Muscle layer of colon (tissue), 2 donors: ENCODE data around the gene CNTNAP2.

Source experiments
- H3K27ac ChIP-seq: one replicate; pipeline ENCODE4 v1.7.0; 2013; ENCODE audit warnings: low read depth, mild to moderate bottlenecking, low read length, moderate library complexity
- H3K27me3 ChIP-seq, 2 donors: one replicate each; pipeline ENCODE4 v1.7.0; 2013; ENCODE audit warnings: low read length in 2 of 2, mild to moderate bottlenecking in 2 of 2; ENCODE audit not compliant: insufficient read depth in 2 of 2, control insufficient read depth in 1 of 2
- H3K36me3 ChIP-seq: one replicate; pipeline ENCODE4 v1.7.0; 2013; ENCODE audit warnings: mild to moderate bottlenecking, low read length; ENCODE audit not compliant: insufficient read depth
- H3K4me1 ChIP-seq: one replicate; pipeline ENCODE4 v1.7.0; 2013; ENCODE audit warnings: mild to moderate bottlenecking, low read length; ENCODE audit not compliant: insufficient read depth
- H3K4me3 ChIP-seq, 2 donors: one replicate each; pipeline ENCODE4 v1.7.0; 2013; ENCODE audit warnings: low read length in 2 of 2, low read depth in 1 of 2, mild to moderate bottlenecking in 1 of 2, moderate library complexity in 1 of 2
- H3K9ac ChIP-seq: one replicate; pipeline ENCODE4 v1.7.0; 2013; ENCODE audit warnings: low read length
- H3K9me3 ChIP-seq: one replicate; pipeline ENCODE4 v1.7.0; 2013; ENCODE audit warnings: mild to moderate bottlenecking, low read length
- donor health status: abdominal sarcoma.
- donor health status: Adenocarcinoma of cecum.

CNTNAP2 gene

GRCh38 chr7:146291900-146292299, 175.3 kb downstream of the CNTNAP2 start:
- Histone ChIP-seq H3K9ac (no peak overlapping the region), H3K9me3 (no peaks in the 10 kb centered on the region), H3K36me3 (no peaks in the 10 kb centered on the region), H3K4me3 (no peak overlapping the region), H3K27me3 (no peaks in the 10 kb centered on the region), H3K4me1 (no peaks in the 10 kb centered on the region), H3K27ac (no peak overlapping the region)

- Histone ChIP-seq H3K4me1 (no peaks in the 10 kb centered on the region), H3K4me3 (no peak overlapping the region), H3K9ac (no peak overlapping the region), H3K9me3 (no peaks in the 10 kb centered on the region), H3K27me3 (no peaks in the 10 kb centered on the region), H3K27ac (no peak overlapping the region), H3K36me3 (no peaks in the 10 kb centered on the region)
These were observed 179.4 kb downstream of the CNTNAP2 start for GRCh38 chr7:146296028-146296427.

DNA sequence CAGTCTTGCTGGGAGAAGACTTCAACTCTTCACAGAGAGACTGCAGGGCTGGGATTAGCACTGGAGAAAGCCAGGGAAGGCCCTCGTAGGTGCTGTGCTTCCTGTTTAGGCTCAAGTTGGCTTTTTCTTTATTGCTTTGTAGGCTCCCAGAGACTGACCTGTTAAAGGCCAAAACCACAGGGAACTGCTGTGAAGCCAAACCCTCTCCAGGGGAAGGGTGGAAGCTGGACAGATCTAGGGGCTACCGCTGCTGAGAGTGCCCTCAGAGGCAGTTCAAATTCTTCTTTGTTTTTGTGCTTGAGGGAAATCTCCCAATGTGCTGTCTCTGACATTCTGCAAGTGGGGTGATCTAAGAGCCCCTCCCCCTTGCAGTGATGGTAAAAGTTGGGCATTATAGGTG, 198.4 kb downstream of the CNTNAP2 start:
- H3K9me3 ChIP-seq: no peaks in the 10 kb centered on the region
- H3K9ac ChIP-seq: no peak overlapping the region
- H3K4me3 ChIP-seq: no peak overlapping the region
- no peaks in the 10 kb centered on the region for H3K4me1 ChIP-seq
- no peaks in the 10 kb centered on the region for H3K27me3 ChIP-seq
- H3K36me3 ChIP-seq: no peaks in the 10 kb centered on the region
- H3K27ac ChIP-seq: no peak overlapping the region

DNA sequence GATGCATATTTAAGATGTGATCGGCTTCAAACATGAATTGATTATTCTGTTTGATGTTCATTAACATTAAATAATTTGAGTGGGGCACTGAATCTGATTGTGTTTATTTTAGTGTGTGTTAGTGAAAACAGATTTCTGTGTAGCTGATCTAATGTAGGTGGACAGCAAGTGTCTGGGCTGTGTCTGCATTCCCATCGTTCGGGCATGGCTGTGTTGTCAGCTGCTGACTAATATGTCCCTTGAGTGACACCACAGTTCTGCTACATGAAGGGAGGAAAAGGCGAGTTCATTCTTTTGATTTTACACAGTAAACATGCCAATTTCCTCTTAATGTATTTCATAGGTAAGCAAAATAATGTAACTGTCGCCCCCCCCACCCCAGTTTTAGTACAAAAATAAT, 203.0 kb downstream of the CNTNAP2 start:
- H3K4me3 ChIP-seq: no peak overlapping the region
- H3K9ac ChIP-seq: no peak overlapping the region
- H3K9me3 ChIP-seq: no peaks in the 10 kb centered on the region
- H3K4me1 ChIP-seq: no peaks in the 10 kb centered on the region
- no peaks in the 10 kb centered on the region for H3K36me3 ChIP-seq
- H3K27ac ChIP-seq: no peak overlapping the region
- no peaks in the 10 kb centered on the region for H3K27me3 ChIP-seq

DNA sequence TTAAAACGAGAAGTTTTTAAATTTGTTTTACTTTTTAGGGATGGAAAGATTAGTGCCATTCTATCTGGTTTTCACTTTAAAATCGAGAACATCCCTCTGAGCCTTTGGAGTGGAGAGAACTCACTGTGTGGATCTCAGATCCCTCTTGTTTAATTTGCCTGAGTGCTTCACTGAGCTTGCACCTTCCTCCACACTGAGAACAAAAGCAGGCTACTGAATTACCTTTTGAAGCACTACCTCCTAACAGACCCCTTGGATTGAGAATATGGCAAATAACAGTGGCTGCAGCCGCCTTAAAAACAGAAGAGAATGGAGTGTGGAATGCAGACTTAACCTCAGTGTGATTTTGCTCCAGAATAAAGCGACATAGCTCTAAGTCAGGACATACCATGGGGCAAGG, 204.7 kb downstream of the CNTNAP2 start:
- Histone ChIP-seq H3K27ac (no peak overlapping the region), H3K9ac (no peak overlapping the region), H3K9me3 (no peaks in the 10 kb centered on the region), H3K27me3 (no peaks in the 10 kb centered on the region), H3K4me1 (no peaks in the 10 kb centered on the region), H3K36me3 (no peaks in the 10 kb centered on the region), H3K4me3 (no peak overlapping the region)

- no peak overlapping the region for H3K9ac ChIP-seq
These were observed 214.8 kb downstream of the CNTNAP2 start for GRCh38 chr7:146331369-146331768.

GRCh38 chr7:146345251-146345650, 228.7 kb downstream of the CNTNAP2 start:
- Histone ChIP-seq H3K9ac (no peak overlapping the region), H3K27me3 (no peaks in the 10 kb centered on the region), H3K27ac (no peak overlapping the region), H3K4me1 (no peaks in the 10 kb centered on the region), H3K4me3 (no peak overlapping the region), H3K36me3 (no peaks in the 10 kb centered on the region), H3K9me3 (no peaks in the 10 kb centered on the region)

More at GRCh38 chr7:146331369-146331768, 214.8 kb downstream of the CNTNAP2 start:
- Histone ChIP-seq H3K36me3 (no peaks in the 10 kb centered on the region), H3K4me1 (no peaks in the 10 kb centered on the region), H3K4me3 (no peak overlapping the region), H3K9me3 (no peaks in the 10 kb centered on the region), H3K27me3 (no peaks in the 10 kb centered on the region), H3K27ac (no peak overlapping the region)

GRCh38 chr7:146346096-146346495, 229.5 kb downstream of the CNTNAP2 start:
- H3K9ac ChIP-seq: no peak overlapping the region
- no peak overlapping the region for H3K4me3 ChIP-seq
- no peaks in the 10 kb centered on the region for H3K4me1 ChIP-seq
- H3K27me3 ChIP-seq: no peaks in the 10 kb centered on the region
- H3K9me3 ChIP-seq: no peaks in the 10 kb centered on the region
- no peak overlapping the region for H3K27ac ChIP-seq
- H3K36me3 ChIP-seq: no peaks in the 10 kb centered on the region

- Histone ChIP-seq H3K4me3 (no peak overlapping the region), H3K9ac (no peak overlapping the region), H3K9me3 (no peaks in the 10 kb centered on the region), H3K36me3 (no peaks in the 10 kb centered on the region), H3K4me1 (no peaks in the 10 kb centered on the region), H3K27ac (no peak overlapping the region), H3K27me3 (no peaks in the 10 kb centered on the region)
These were observed 238.6 kb downstream of the CNTNAP2 start for GRCh38 chr7:146355216-146355615.

DNA sequence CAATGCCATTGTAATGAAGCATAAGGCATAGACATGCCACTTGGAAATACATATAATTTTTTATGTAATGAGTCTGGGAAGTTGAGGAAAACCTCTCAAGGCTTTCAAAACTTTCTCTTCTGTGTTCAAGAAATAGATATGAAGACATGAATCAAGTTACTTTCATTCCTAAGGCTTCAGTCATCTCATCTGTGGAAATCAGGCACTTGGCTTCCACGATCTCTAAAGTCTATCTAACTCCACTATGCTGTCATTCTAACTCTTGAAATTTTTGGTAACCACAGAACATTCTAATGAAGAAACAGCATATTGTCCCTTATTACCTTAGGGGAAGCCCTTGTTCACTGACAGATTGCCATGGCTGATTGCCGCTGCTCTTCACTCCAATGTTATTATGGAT, 242.6 kb downstream of the CNTNAP2 start:
- Histone ChIP-seq H3K27me3 (no peaks in the 10 kb centered on the region), H3K9ac (no peak overlapping the region), H3K9me3 (no peaks in the 10 kb centered on the region), H3K36me3 (no peaks in the 10 kb centered on the region), H3K4me1 (no peaks in the 10 kb centered on the region), H3K27ac (no peak overlapping the region), H3K4me3 (no peak overlapping the region)

- Histone ChIP-seq H3K27me3 (no peaks in the 10 kb centered on the region), H3K4me1 (no peaks in the 10 kb centered on the region), H3K9ac (no peak overlapping the region), H3K27ac (no peak overlapping the region), H3K4me3 (no peak overlapping the region), H3K36me3 (no peaks in the 10 kb centered on the region), H3K9me3 (no peaks in the 10 kb centered on the region)
These were observed 250.3 kb downstream of the CNTNAP2 start for GRCh38 chr7:146366938-146367337.

DNA sequence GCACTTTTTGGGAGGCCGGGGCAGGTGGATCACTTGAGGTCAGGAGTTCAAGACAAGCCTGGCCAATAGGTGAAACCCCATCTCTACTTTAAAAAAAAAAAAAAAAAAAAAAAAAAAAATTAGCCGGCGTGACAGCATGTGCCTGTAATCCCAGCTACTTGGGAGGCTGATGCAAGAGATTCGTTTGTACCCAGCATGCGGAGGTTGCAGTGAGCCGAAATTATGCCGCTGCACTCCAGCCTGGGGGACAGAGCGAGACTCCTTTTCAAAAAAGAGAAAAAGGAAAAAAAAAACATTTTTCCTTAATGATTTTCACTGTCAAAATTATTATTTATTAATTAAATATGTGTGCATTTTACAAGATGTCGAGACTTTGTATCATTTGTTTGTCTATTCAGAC, 253.6 kb downstream of the CNTNAP2 start:
- no peak overlapping the region for H3K27ac ChIP-seq
- no peaks in the 10 kb centered on the region for H3K9me3 ChIP-seq
- no peak overlapping the region for H3K9ac ChIP-seq
- H3K27me3 ChIP-seq: no peaks in the 10 kb centered on the region
- H3K4me3 ChIP-seq: no peak overlapping the region
- H3K4me1 ChIP-seq: no peaks in the 10 kb centered on the region
- H3K36me3 ChIP-seq: no peaks in the 10 kb centered on the region
